Spinal cord (tissue), 10 donors: Measurements from ENCODE around the gene TFCP2. TPM values are rescaled to one million over a fixed set of nuclear protein-coding genes. Genes with fewer than 3 reads are reported as not detected.

Source experiments
- DNase-seq, 6 donors: peaks; one replicate each; pipeline versions ENCODE4 v3.0.0 to v3.0.0-alpha.2; 2013 to 2015; ENCODE audit warnings: low spot score in 6 of 6, low read depth in 4 of 6
- H3K27ac ChIP-seq: one replicate; pipeline ENCODE4 v1.5.1; 2013; ENCODE audit warnings: low read depth, low read length, control low read depth
- H3K27me3 ChIP-seq: one replicate; pipeline ENCODE4 v1.6.1; 2013; ENCODE audit warnings: low read length; ENCODE audit not compliant: control insufficient read depth, insufficient read depth
- H3K36me3 ChIP-seq: one replicate; pipeline ENCODE4 v1.6.1; 2013; ENCODE audit warnings: low read length; ENCODE audit not compliant: control insufficient read depth, insufficient read depth
- H3K4me1 ChIP-seq: one replicate; pipeline ENCODE4 v1.6.1; 2013; ENCODE audit warnings: low read length; ENCODE audit not compliant: control insufficient read depth, insufficient read depth
- H3K4me3 ChIP-seq: one replicate; pipeline ENCODE4 v1.5.1; 2013; ENCODE audit warnings: low read depth, low read length, control low read depth
- H3K9me3 ChIP-seq: one replicate; pipeline ENCODE4 v1.6.1; 2013; ENCODE audit warnings: low read length; ENCODE audit not compliant: control insufficient read depth, insufficient read depth
- WGBS: methylation state at CpG from one replicate; pipeline ENCODE4 v1.1.5; 2013; ENCODE audit warnings: missing lambda C conversion rate; ENCODE audit not compliant: insufficient coverage; 5-methylcytosine and 5-hydroxymethylcytosine counted together
- polyA plus RNA-seq, 2 donors: library from polyadenylated mRNA; unstranded; fragments of 120-200 nt; gene quantifications; one replicate each; pipeline ENCODE4 v1.2.1, GENCODE V29; 2013; ENCODE audit not compliant: insufficient read length in 2 of 2
- small RNA-seq: library from RNA; depleted of rRNA; stranded (forward); fragments of <200 nt; gene quantifications from one replicate; pipeline ENCODE3, GENCODE V24; 2014; ENCODE audit warnings: low replicate concordance
- total RNA-seq, 2 donors: library from RNA; depleted of rRNA in 1 of 2; stranded (reverse); fragments of 120-200 nt in 1 of 2; fragments of >200 nt in 1 of 2; gene quantifications; one replicate each; pipeline versions ENCODE4 v1.2.3 to v1.2.4, GENCODE V29; 2013 to 2014
- donor health status: healthy.

Gene TFCP2
- total and polyA plus RNA-seq, 4 donors, result 23.2 to 50.6 (median 36.4) TPM

DNA sequence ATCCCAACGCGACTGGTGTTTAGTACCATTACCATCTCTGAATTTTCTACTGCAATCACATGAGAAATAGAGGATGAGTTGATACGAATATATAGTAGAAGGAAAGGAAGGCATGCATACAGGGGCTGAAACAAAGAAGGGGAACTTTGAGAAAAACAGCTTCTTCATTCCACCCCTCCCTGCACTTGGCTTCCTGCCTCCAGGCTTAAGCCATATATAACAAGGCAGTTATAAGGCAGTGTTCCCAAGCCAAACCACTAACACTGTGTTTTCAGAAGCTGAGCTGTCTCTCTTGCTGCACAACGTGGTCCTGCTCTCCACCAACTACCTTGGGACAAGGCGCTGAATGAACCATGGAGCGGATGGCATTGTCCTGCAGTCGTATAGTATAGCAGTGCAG lies 113.8 kb downstream of the TFCP2 start:
- Histone ChIP-seq H3K27me3 (no peaks in the 10 kb centered on the region), H3K4me3 (no peak overlapping the region), H3K36me3 (peaks cover 60% of the 10 kb centered on the region), H3K4me1 (no peaks in the 10 kb centered on the region), H3K9me3 (no peaks in the 10 kb centered on the region), H3K27ac (no peak overlapping the region)
- 87% methylated on average over 3 of the region's 7 CpGs for WGBS
- no peak for DNase-seq

DNA sequence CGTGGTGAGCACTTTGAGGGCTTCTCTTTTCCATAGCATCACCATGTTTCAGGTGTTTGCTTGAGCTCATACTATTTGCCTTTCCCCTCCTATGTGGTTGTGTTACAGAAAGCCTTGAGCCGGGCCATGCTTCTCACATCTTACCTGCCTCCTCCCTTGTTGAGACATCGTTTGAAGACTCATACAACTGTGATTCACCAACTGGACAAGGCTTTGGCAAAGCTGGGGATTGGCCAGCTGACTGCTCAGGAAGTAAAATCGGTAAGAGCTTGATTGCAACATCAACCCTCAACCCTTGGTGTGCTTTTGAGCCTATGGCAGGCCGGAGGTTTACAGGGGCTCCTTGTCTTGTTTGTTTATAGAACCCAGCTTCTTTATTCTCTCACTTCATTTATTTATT lies 116.7 kb downstream of the TFCP2 start:
- no peaks in the 10 kb centered on the region for H3K4me1 ChIP-seq
- no peaks in the 10 kb centered on the region for H3K27me3 ChIP-seq
- DNase-seq, result no peak
- 89% methylated on average over 3 of the region's 5 CpGs for WGBS
- H3K9me3 ChIP-seq, result no peaks in the 10 kb centered on the region
- H3K4me3 ChIP-seq, result no peak overlapping the region
- no peak overlapping the region for H3K27ac ChIP-seq
- peaks cover 52% of the 10 kb centered on the region for H3K36me3 ChIP-seq

- WGBS, result 100% methylated on average over 1 of the region's 2 CpGs
- Histone ChIP-seq H3K4me1 (no peaks in the 10 kb centered on the region), H3K9me3 (no peaks in the 10 kb centered on the region), H3K27me3 (no peaks in the 10 kb centered on the region), H3K4me3 (no peak overlapping the region), H3K27ac (no peak overlapping the region), H3K36me3 (peaks cover 57% of the 10 kb centered on the region)
- no peak for DNase-seq
Measured at GRCh38 chr12:51055060-51055459, 117.9 kb downstream of the TFCP2 start.

- no peaks in the 10 kb centered on the region for H3K27me3 ChIP-seq
- H3K27ac ChIP-seq, result no peak overlapping the region
- DNase-seq, result no peak
Measured at GRCh38 chr12:51051787-51052186, 121.1 kb downstream of the TFCP2 start.

DNA sequence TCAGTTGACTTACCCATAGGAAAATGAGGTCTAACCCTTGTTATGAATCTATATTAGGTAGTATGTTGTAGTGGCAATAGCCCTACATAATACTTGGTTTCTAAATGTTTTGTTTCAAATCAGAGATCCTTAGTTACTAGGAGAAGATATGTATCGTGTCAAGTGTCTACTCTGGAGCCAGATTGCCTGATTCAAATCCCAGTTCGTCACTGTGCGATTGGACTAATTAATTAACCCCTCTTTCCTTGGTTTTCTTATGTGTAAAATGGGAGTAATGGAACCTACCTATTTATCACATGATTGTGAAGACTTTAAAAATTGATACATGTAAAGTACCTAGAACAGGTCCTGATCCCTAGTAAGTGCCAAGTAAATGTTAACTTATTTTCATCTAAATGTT lies 123.4 kb downstream of the TFCP2 start:
- Histone ChIP-seq H3K9me3 (no peaks in the 10 kb centered on the region), H3K4me1 (peaks cover 8% of the 10 kb centered on the region), H3K27me3 (no peaks in the 10 kb centered on the region), H3K27ac (no peak overlapping the region), H3K36me3 (peaks cover 18% of the 10 kb centered on the region), H3K4me3 (no peak overlapping the region)
- no CpG with 5 or more reads among the region's 3 CpGs for WGBS
- no peak for DNase-seq

More at GRCh38 chr12:51051787-51052186, 121.1 kb downstream of the TFCP2 start:
- WGBS, result 44% methylated on average over 2 of the region's 4 CpGs
- Histone ChIP-seq H3K36me3 (peaks cover 37% of the 10 kb centered on the region), H3K9me3 (no peaks in the 10 kb centered on the region), H3K4me1 (peaks cover 8% of the 10 kb centered on the region), H3K4me3 (no peak overlapping the region)

DNA sequence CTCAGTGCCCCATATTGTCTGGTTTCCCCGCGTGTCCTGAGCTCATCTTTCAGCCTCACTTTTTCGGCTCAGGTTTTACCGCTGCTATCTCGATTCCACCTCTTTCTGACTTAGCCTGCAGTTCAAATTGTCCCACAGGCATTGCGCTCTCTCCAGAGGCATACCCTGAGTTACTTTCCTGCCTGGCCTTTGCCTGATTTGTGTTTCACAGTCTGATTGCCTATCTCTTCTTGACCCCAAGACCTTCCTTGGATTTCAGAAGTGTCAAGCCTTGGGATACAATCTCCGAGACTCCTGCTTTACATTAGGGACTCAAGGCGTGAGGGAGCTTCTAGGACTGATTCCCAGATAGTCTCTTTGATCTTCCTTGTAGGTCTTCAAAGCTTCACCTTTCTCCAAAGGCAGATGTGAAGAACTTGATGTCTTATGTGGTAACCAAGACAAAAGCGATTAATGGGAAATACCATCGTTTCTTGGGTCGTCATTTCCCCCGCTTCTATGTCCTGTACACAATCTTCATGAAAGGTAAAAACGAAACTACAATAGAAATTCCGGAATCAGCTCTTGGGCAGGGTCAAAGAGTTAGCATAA lies 124.2 kb downstream of the TFCP2 start:
- H3K36me3 ChIP-seq, result peaks cover 18% of the 10 kb centered on the region
- H3K4me3 ChIP-seq, result peak overlapping the region; percentile 86
- H3K4me1 ChIP-seq, result peaks cover 8% of the 10 kb centered on the region
- no peaks in the 10 kb centered on the region for H3K9me3 ChIP-seq
- 39% methylated on average over 9 of the region's 14 CpGs for WGBS
- no peaks in the 10 kb centered on the region for H3K27me3 ChIP-seq
- DNase-seq, result no peak
- H3K27ac ChIP-seq, result peak overlapping the region; percentile 96

DNA sequence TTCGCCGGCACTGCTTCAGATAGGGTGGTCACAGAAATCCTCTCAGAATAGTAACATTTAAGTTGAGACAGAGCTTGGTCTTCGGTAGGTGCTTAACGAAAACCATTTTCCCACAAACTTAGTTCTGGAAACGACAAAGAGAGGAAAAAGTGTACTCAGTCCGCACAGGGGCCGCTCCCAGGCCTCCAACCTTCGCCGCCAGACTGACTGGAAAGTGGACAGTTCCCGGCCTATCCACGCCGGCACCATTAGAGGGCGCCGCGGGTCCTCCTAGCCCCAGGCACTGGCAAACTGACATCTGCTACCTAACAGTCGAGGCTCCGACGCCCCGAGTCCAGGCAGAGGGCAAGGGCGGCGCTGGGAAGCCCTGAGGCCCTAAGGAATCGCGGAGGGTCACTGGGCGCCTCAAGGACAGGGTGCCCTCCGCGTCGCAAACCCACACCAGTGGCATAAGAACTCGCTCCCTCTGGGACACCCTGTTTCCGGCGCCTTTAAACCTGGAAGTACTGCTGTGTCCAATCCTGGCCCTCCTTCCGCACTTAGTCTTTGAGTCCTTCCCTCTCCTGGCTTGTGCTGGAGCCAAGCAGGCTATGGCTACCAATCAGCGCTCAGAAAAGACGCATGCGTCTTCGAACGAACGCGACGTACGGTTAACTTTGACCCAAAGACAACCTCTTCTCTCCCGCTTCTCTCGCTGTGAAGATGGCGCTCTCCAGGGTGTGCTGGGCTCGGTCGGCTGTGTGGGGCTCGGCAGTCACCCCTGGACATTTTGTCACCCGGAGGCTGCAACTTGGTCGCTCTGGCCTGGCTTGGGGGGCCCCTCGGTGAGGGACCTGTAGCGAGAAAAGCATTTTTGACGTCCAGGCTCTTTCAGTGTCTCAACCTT lies 125.0 kb downstream of the TFCP2 start, which contains the start of gene LETMD1:
Gene LETMD1 (plus strand): TSS at position 673 of the 886 bp plus-strand sequence. CDS start 30 bp downstream, at position 703.
- peak; percentile 97 to 100 (median 98) for DNase-seq
- H3K4me3 ChIP-seq, result peak within 1 kb of the TSS; percentile 86
- WGBS, result 0% methylated on average over 48 of the region's 51 CpGs
- H3K27me3 ChIP-seq, result no peaks in the 10 kb centered on the region
- peaks cover 8% of the 10 kb centered on the region for H3K4me1 ChIP-seq
- peaks cover 14% of the 10 kb centered on the region for H3K36me3 ChIP-seq
- no peaks in the 10 kb centered on the region for H3K9me3 ChIP-seq
- peak within 1 kb of the TSS; percentile 96 for H3K27ac ChIP-seq

Small RNA genes within 50 kb of the gene (small RNA-seq; reads per million reads assigned to genes)
- gene RF00019 (not detected), gene RNU6-199P (not detected)

Other genes starting within 250 kb of the TFCP2 start
- not detected for gene HIGD1C, start 220.6 kb downstream of the TFCP2 start, total RNA-seq
- gene HIGD1C, start 220.6 kb downstream of the TFCP2 start, polyA plus RNA-seq, result under 1 TPM in 1 of 2 donors, not detected in 1; 0.53 TPM
- 100 to 1,000 TPM in 1 of 2 donors, 10 to 100 TPM in 1; 52.0 to 102 TPM for gene SLC11A2, start 146.8 kb downstream of the TFCP2 start, total RNA-seq
- gene SLC11A2, start 146.8 kb downstream of the TFCP2 start, polyA plus RNA-seq, result 10 to 100 TPM; 56.0 to 65.1 TPM
- gene LETMD1, start 124.8 kb downstream of the TFCP2 start, total RNA-seq, result 10 to 100 TPM; 66.5 to 67.5 TPM
- 100 to 1,000 TPM in 1 of 2 donors, 10 to 100 TPM in 1; 80.4 to 105 TPM for gene LETMD1, start 124.8 kb downstream of the TFCP2 start, polyA plus RNA-seq
- 10 to 100 TPM; 30.9 to 41.6 TPM for gene CSRNP2, start 89.5 kb downstream of the TFCP2 start, total RNA-seq
- 10 to 100 TPM; 53.4 to 61.1 TPM for gene CSRNP2, start 89.5 kb downstream of the TFCP2 start, polyA plus RNA-seq
- gene POU6F1, start 44.9 kb upstream of the TFCP2 start, total RNA-seq, result 1 to 10 TPM; 8.8 to 9.1 TPM
- 10 to 100 TPM; 33.5 to 44.2 TPM for gene POU6F1, start 44.9 kb upstream of the TFCP2 start, polyA plus RNA-seq
- gene DAZAP2, start 65.7 kb upstream of the TFCP2 start, total RNA-seq, result 100 to 1,000 TPM in 1 of 2 donors, 10 to 100 TPM in 1; 69.4 to 124 TPM
- gene DAZAP2, start 65.7 kb upstream of the TFCP2 start, polyA plus RNA-seq, result 100 to 1,000 TPM; 169 to 199 TPM
- gene SMAGP, start 97.3 kb upstream of the TFCP2 start, total RNA-seq, result 10 to 100 TPM in 1 of 2 donors, 1 to 10 TPM in 1; 5.1 to 17.6 TPM
- gene SMAGP, start 97.3 kb upstream of the TFCP2 start, polyA plus RNA-seq, result 1 to 10 TPM; 6.0 to 8.3 TPM
- gene BIN2, start 151.0 kb upstream of the TFCP2 start, total RNA-seq, result 1 to 10 TPM; 5.6 to 7.2 TPM
- 1 to 10 TPM; 6.0 to 8.4 TPM for gene BIN2, start 151.0 kb upstream of the TFCP2 start, polyA plus RNA-seq
- not detected for gene CELA1, start 173.5 kb upstream of the TFCP2 start, total RNA-seq
- gene CELA1, start 173.5 kb upstream of the TFCP2 start, polyA plus RNA-seq, result not detected
- gene GALNT6, start 218.3 kb upstream of the TFCP2 start, total RNA-seq, result 1 to 10 TPM; 1.2 to 5.0 TPM
- under 1 TPM; 0.80 to 0.82 TPM for gene GALNT6, start 218.3 kb upstream of the TFCP2 start, polyA plus RNA-seq